Tibial nerve (tissue), 4 donors: ENCODE results near the gene TOMM22. TPM values are rescaled to one million over a fixed set of nuclear protein-coding genes. Genes with fewer than 3 reads are reported as not detected.

ENCODE experiments used
- DNase-seq, 2 donors: peaks; one replicate each; pipeline ENCODE4 v3.0.0-alpha.2; 2019; ENCODE audit warnings: low spot score in 2 of 2
- H3K27ac ChIP-seq, 4 donors: fragments of 200-600 bp; sonication (generic) in 3 of 4; one replicate each; pipeline ENCODE4 v1.5.1; 2017 to 2019; ENCODE audit warnings: mild to moderate bottlenecking in 1 of 4
- H3K27me3 ChIP-seq, 2 donors: fragments of 200-600 bp; sonication (generic) in 1 of 2; one replicate each; pipeline versions ENCODE4 v1.5.1 to v1.6.0; 2017 to 2019
- H3K36me3 ChIP-seq, 3 donors: fragments of 200-600 bp; sonication (generic); one replicate each; pipeline ENCODE4 v1.5.1; 2018 to 2019
- H3K4me1 ChIP-seq, 4 donors: fragments of 200-600 bp; sonication (generic) in 3 of 4; one replicate each; pipeline ENCODE4 v1.5.1; 2017 to 2019
- H3K4me3 ChIP-seq, 4 donors: fragments of 200-600 bp; sonication (generic) in 3 of 4; one replicate each; pipeline ENCODE4 v1.5.1; 2017 to 2019; ENCODE audit warnings: mild to moderate bottlenecking in 1 of 4, moderate library complexity in 1 of 4
- H3K9me3 ChIP-seq, 4 donors: fragments of 200-600 bp; sonication (generic) in 3 of 4; one replicate each; pipeline ENCODE4 v1.5.1; 2017 to 2019
- EP300 ChIP-seq, 2 donors: sonication (generic); formaldehyde crosslinking; IDR thresholded peaks; one replicate each; pipeline ENCODE4 v1.6.1; 2017; ENCODE audit warnings: antibody characterized with exemption in 2 of 2, mild to moderate bottlenecking in 1 of 2
- POLR2A ChIP-seq, 2 donors: fragments of 450-650 bp; IDR thresholded peaks; one replicate each; pipeline ENCODE4 v1.6.1; 2017; ENCODE audit warnings: antibody characterized with exemption in 2 of 2, mild to moderate bottlenecking in 2 of 2, moderate library complexity in 2 of 2
- WGBS, 2 donors: methylation state at CpG; one replicate each; pipeline ENCODE4 v1.1.5; 2018; 5-methylcytosine and 5-hydroxymethylcytosine counted together
- total RNA-seq, 4 donors: library from RNA; depleted of rRNA; stranded (reverse); fragments of >200 nt; gene quantifications; one replicate each; pipeline ENCODE4 v1.1.0, GENCODE V29; 2016
- TF ChIP-seq, protein P1 (sequence below), 5 experiments: fragments of 200-600 bp in 3 of 5; fragments of 450-650 bp in 2 of 5; sonication (generic) in 3 of 5; IDR thresholded peaks; one replicate each; pipeline ENCODE4 v1.5.1; 2016 to 2019; ENCODE audit warnings: antibody characterized with exemption in 5 of 5, mild to moderate bottlenecking in 3 of 5, moderate library complexity in 2 of 5

Gene TOMM22
- total RNA-seq, 4 donors from 2014 or later, result 23.1 to 28.5 (median 27.1) TPM

DNA sequence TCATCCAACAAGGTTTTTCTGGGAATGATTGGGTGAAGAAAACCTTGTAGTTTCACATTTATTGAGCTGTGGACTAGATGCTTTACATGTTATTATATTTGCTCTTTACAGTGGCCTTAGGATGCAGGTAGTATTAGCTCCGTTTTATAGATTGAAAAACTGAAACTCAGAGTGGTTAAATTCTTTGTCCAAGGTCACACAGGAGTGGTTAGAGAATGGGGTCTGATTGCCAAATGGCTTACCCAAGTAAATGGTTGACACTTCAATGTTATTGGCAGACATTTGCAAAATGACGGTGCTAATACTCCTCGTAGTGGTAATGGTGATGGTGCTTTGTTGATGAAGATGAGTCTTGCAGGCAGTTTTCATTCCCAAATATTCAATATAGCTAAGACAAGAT is 26.2 kb downstream of the TOMM22 start:
- WGBS, 2 donors, result 84 to 87% methylated on average over 3 of the region's 3 CpGs
- Histone ChIP-seq H3K27me3 (no peaks in the 10 kb centered on the region), H3K36me3 (peaks cover 0 to 11% (median 0%) of the 10 kb centered on the region in 3 donors), H3K9me3 (no peaks in the 10 kb centered on the region), H3K4me3 (no peak overlapping the region), H3K27ac (no peak overlapping the region), H3K4me1 (peaks cover 0 to 40% (median 28%) of the 10 kb centered on the region in 4 donors)
- DNase-seq, result no peak
- TF ChIP-seq, protein P1, sequence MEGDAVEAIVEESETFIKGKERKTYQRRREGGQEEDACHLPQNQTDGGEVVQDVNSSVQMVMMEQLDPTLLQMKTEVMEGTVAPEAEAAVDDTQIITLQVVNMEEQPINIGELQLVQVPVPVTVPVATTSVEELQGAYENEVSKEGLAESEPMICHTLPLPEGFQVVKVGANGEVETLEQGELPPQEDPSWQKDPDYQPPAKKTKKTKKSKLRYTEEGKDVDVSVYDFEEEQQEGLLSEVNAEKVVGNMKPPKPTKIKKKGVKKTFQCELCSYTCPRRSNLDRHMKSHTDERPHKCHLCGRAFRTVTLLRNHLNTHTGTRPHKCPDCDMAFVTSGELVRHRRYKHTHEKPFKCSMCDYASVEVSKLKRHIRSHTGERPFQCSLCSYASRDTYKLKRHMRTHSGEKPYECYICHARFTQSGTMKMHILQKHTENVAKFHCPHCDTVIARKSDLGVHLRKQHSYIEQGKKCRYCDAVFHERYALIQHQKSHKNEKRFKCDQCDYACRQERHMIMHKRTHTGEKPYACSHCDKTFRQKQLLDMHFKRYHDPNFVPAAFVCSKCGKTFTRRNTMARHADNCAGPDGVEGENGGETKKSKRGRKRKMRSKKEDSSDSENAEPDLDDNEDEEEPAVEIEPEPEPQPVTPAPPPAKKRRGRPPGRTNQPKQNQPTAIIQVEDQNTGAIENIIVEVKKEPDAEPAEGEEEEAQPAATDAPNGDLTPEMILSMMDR (IDR thresholded peaks at IDR 0.05), result no peak
- no peak for TF ChIP-seq EP300 (IDR thresholded peaks at IDR 0.05)

DNA sequence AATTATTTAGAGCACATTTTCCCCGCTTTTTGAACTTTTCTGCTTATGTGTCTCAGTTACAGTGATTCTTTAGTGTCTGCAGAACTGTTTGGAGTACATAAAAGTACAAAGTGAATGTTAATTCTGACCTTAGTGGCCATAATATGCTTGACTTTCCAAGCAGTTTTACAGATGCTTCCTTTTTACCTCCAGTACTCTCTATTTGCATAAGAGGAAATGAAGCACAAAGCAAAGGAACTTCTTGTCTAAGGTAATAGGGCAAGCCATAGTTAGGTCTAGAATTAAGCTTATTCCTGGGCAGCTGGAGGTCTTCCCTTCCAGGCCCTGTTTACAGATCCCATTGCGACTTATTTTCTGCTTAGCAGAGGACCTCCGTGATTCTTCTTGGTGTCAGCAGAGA is 27.5 kb downstream of the TOMM22 start:
- DNase-seq, result no peak
- H3K36me3 ChIP-seq, result peaks cover 0 to 11% (median 0%) of the 10 kb centered on the region in 3 donors
- no peaks in the 10 kb centered on the region for H3K9me3 ChIP-seq
- peaks cover 0 to 51% (median 30%) of the 10 kb centered on the region in 4 donors for H3K4me1 ChIP-seq
- no peaks in the 10 kb centered on the region for H3K27me3 ChIP-seq
- H3K4me3 ChIP-seq, result no peak overlapping the region
- 66 to 79% methylated on average over 3 of the region's 3 CpGs for WGBS, 2 donors
- TF ChIP-seq, protein P1 (IDR thresholded peaks at IDR 0.05), result no peak
- TF ChIP-seq EP300 (IDR thresholded peaks at IDR 0.05) (no peak), POLR2A (IDR thresholded peaks at IDR 0.05) (no peak)
- H3K27ac ChIP-seq, result no peak overlapping the region

DNA sequence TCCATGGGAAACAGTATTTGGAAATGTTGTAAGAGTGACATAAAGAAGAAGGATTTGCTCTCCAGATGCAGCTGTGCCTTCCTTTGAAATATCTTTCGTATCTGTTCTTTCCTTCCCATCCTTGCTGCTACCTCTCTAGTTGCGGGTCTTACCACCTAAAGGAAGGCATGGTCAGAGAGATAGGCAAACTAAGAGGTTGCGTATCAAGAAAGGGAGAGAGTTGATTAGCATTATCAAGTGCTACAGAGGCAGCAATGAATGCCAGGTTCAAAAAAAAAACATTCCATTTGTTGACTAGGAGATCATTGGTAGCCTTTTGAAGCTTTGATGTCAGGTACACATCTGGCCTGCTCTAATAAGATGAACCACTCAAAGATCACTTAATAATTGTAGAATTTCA is 28.6 kb downstream of the TOMM22 start:
- 95 to 96% methylated on average over 3 of the region's 3 CpGs for WGBS, 2 donors

DNA sequence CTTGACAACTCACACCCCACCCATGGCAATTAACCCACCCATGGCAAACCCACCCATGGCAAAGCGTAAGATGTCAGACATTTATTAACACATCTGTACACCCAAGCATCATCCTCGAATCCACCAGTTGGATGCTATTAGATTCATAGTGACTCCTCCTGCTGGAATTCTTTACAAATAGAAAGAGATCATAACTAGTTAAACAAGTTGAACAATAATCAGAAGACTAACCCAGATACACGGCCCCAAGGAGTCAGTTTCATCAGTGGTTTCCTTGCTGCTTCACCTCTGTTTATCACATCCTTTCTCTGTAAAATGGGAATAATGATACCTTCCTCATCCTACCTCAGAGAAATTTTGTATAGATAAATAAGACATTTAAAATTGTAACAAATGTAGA is 29.1 kb downstream of the TOMM22 start:
- WGBS, 2 donors, result 87 to 89% methylated on average over 3 of the region's 3 CpGs
- peaks cover 0 to 19% (median 0%) of the 10 kb centered on the region in 3 donors for H3K36me3 ChIP-seq
- no peak overlapping the region for H3K27ac ChIP-seq
- H3K4me3 ChIP-seq, result no peak overlapping the region
- no peaks in the 10 kb centered on the region for H3K27me3 ChIP-seq
- DNase-seq, result no peak
- H3K4me1 ChIP-seq, result peaks cover 0 to 42% (median 23%) of the 10 kb centered on the region in 4 donors
- no peak for TF ChIP-seq EP300 (IDR thresholded peaks at IDR 0.05)
- TF ChIP-seq POLR2A (IDR thresholded peaks at IDR 0.05), result no peak
- TF ChIP-seq, protein P1 (IDR thresholded peaks at IDR 0.05), result no peak
- no peaks in the 10 kb centered on the region for H3K9me3 ChIP-seq

More for the DNA sequence above, 28.6 kb downstream of the TOMM22 start:
- no peak for DNase-seq
- TF ChIP-seq EP300 (IDR thresholded peaks at IDR 0.05) (no peak), POLR2A (IDR thresholded peaks at IDR 0.05) (no peak)
- TF ChIP-seq, protein P1 (IDR thresholded peaks at IDR 0.05), result no peak
- H3K4me1 ChIP-seq, result peaks cover 0 to 42% (median 23%) of the 10 kb centered on the region in 4 donors
- H3K4me3 ChIP-seq, result no peak overlapping the region
- no peak overlapping the region for H3K27ac ChIP-seq
- H3K9me3 ChIP-seq, result no peaks in the 10 kb centered on the region
- H3K36me3 ChIP-seq, result peaks cover 0 to 13% (median 0%) of the 10 kb centered on the region in 3 donors
- no peaks in the 10 kb centered on the region for H3K27me3 ChIP-seq

DNA sequence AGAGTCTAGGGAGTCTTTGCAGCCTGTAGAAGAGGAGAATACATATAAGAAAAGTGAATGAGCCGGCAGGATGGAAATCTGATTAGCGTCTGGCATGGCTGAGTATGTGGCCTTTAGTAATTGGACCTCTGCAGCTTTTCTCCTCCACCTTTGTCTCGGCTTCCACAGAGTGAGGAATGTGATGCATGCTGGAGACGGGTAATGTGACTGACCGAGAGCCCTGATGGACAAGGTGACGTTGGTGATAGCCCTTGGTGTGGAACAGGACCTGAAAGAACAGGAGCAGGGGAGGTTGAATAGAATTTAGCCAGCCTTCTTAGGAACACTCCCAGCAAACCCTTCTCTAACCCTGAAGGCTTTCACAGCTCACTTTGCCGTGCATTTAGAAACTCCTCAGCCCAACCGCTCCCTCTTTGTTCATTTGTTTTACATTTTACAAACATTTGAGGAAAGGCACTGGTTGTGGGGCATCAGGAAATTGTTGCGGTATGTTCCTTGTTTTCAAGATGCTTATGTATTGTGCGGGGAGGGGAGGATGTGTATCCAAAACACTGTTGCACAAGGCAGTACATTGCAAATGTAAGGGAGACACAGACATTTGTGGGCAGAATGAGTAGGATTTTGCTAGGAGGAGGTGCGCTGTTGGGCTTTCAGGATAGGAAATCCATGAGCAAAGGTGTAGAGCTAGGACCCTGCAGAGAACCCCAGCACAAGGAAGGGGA is 30.9 kb downstream of the TOMM22 start:
- H3K4me3 ChIP-seq, result no peak overlapping the region
- 73 to 78% methylated on average over 11 of the region's 11 CpGs for WGBS, 2 donors
- H3K9me3 ChIP-seq, result no peaks in the 10 kb centered on the region
- H3K4me1 ChIP-seq, result peaks cover 0 to 30% (median 16%) of the 10 kb centered on the region in 4 donors
- TF ChIP-seq EP300 (IDR thresholded peaks at IDR 0.05) (no peak), POLR2A (IDR thresholded peaks at IDR 0.05) (no peak)
- TF ChIP-seq, protein P1 (IDR thresholded peaks at IDR 0.05), result no peak
- peaks cover 0 to 36% (median 9%) of the 10 kb centered on the region in 3 donors for H3K36me3 ChIP-seq
- no peak for DNase-seq
- no peak overlapping the region for H3K27ac ChIP-seq
- H3K27me3 ChIP-seq, result no peaks in the 10 kb centered on the region
